ENCODE measurements around the gene MRPL43.
A peak's percentile ranks its signal among the peaks of the same experiment; 100 is the strongest.
"Not testable (repeated sequence)": the region's sequence is repeated elsewhere in the genome, so short reads cannot be mapped to it uniquely, and the experiment has no call there.

Gene MRPL43

DNA sequence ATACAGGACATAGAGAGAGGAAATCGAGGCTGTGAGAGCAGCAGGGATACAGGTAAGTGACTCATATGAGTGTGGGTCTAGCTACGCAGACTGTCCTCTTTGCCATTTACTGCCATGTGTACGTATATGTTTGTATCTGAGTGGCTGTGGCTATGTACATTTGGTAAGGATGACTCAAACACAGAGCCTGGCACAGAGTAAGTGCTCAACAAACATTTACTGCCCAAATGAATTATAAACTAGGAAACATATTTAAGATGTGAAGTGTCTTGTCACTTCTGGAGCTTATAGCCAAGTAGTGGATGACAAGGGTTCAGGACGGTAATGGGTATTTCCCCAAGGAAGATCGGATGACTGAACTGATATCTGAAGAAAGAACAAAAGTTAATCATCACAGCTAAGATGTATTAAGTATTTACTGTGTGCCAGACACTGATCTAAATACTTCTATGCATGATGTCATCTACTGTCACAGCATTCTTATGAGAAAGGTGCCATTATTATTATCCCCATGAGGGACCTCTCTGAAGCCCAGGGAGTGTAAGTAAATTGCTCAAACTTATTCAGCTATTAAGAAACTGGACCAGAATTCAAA is 6.0 kb downstream of the MRPL43 start:
- DNase-seq = no peak

DNA sequence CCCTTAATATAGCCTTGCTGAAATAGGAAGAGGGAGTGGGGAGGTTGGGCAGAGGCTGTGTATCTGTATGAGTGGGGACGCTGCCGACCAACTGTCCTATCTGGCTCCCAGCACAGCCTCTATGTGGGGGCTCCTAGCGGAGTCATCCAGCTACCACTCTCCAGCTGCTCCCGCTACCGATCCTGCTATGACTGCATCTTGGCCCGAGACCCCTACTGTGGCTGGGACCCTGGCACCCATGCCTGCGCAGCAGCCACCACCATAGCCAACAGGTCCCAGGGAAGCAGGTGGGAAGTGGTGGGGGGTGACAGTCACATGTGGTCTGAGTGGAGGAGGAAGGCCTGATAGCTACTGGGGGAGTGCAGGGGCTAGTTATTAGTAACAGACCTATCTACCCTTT is 6.6 kb downstream of the MRPL43 start:
- no peak for DNase-seq

DNA sequence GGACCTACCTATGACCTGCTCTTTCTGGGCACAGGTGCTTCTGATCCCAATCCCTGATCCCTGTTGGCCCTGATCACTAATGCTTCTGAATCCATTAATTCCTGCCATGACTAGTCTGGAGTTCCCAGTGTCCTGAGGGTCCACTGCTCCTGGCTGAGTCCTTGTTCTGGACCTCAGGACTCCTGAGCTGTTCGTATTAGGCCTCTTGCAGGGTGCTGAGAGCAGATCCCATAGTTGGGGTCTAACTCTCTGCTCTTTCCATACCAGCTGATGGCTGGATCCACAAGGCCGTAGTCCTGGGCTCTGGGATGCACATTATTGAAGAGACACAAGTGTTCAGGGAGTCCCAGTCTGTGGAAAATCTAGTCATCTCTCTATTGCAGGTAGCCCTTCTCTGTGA is 7.0 kb downstream of the MRPL43 start:
- no peak for DNase-seq

- DNase-seq = no peak
Observed at GRCh38 chr10:100979791-100980272, 7.5 kb downstream of the MRPL43 start.

DNA sequence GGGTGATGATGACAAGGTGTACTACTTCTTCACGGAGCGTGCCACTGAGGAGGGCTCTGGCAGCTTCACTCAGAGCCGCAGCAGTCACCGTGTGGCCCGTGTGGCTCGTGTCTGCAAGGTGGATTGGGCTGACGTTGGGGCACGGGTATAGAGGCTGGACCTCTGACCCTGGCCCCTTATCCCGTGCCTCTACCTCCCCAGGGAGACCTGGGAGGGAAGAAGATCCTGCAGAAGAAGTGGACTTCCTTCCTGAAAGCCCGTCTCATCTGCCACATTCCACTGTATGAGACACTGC is 8.4 kb downstream of the MRPL43 start:
- DNase-seq = no peak

- no peak for DNase-seq
Observed at GRCh38 chr10:100978121-100978900, 9.0 kb downstream of the MRPL43 start.

DNA sequence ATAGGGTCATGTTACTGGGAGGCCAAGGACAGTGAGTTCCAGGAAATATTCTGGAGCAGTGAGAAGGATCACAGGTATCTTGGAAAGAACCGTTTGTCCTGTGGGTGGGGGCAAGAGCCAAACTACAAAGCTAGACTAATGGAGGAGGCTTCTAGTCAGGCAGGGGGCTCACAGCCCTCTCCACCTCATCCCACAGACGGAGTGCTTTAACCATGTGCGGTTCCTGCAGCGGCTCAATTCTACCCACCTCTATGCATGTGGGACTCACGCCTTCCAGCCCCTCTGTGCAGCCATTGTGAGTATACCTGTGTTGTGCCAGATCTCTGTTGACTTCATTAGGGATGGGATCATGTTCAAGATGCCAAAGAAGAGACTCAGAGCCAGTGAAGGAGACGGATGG is 9.9 kb downstream of the MRPL43 start:
- no peak for DNase-seq

- no peak for DNase-seq
Observed at GRCh38 chr10:100976906-100977305, 10.4 kb downstream of the MRPL43 start.

- DNase-seq = not testable (repeated sequence)
Observed at GRCh38 chr10:100975397-100975796, 11.9 kb downstream of the MRPL43 start.

- DNase-seq = no peak
Observed at GRCh38 chr10:100972904-100973535, 14.3 kb downstream of the MRPL43 start.

- no peak for DNase-seq
Observed at GRCh38 chr10:100972115-100972903, 15.0 kb downstream of the MRPL43 start.

GRCh38 chr10:100970914-100971811 is 16.1 kb downstream of the MRPL43 start:
- DNase-seq = no peak

DNA sequence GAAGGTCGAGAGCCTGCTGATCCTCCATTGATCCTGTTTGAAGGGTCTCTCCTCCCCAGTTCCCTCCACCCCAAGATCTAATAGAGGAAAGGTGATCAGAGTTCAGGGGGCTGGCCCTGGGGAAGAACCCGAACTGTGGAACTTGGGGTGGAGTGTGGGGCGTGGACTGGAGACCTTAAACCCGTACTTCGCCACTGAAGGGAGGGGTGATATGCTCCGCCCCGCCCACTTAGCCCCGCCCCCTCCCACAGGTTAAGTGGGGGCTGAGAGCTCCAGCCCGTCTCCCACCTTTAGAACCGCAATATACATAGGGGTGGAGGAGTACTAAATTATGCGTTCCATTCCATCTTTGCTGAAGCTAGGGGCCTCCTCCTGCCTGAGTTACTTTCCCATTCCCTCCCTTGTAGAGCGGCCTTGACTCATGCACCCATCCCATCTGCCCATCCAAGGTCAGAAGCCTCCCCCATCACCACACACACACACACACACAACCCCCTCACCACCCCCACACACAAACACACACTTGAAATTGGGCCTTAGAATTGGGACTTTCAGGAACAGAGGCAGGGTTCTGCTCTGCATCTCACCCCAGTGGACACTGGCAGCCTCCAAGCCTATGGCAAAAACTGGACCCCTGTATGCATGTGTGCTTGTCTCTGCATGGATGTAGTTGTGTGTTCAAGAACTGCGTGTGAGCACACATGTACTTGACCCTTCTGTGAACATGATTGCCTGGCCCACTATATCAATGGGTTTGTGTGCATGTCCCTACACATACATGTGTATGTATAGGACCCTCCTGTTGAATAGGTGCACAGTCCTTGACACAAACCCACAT is 17.0 kb downstream of the MRPL43 start:
- DNase-seq = no peak

DNA sequence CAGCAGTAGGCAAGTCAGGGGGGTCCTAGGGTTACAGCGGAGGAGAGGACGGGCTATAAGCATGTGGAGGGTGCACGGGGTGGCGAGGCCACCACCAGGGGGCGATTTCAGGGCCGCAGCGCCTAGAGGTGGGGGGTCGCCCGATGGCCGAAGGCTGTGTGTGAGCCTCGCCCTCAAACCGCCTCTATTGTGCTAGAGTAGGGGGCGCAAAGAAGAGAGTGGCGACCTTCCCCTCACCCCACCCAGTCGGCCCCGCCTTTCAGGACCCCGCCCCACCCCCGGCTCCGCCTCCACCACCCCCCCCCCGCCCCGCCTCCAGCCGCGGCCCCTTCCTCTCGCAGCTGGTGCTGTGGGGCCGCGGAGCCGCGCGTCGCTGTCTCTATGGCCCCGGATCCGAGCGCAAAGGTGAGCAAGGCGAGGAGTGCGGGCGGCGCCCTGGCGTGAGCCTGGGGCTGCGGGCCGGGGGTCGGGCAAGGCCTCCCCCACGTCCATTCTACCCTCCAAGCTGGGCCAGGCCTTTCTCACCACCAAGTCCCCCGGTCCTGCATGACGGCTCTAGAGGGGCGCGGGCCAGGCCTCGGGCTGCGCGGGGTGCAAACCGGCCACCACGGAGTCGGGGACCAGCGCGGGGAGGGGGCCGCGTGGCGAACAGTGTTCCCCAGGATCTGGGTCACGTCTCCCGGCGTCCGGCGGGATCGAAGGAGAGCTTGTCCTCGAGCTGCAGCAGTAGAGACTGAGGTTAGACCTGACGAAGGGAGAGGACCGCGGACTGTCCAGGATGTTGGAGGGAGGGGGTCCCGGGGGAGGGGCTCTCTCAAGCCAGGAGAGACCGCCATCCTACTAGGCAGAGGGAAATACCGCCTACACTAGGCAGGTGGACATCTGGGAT is 17.9 kb downstream of the MRPL43 start, which contains the start of gene SEMA4G:
Gene SEMA4G (plus strand): TSS at position 318 of the 889 bp plus-strand sequence. CDS start 3,409 bp downstream, outside the sequence.
- peak in 1 of 2 experiments; percentile 4 for DNase-seq

DNA sequence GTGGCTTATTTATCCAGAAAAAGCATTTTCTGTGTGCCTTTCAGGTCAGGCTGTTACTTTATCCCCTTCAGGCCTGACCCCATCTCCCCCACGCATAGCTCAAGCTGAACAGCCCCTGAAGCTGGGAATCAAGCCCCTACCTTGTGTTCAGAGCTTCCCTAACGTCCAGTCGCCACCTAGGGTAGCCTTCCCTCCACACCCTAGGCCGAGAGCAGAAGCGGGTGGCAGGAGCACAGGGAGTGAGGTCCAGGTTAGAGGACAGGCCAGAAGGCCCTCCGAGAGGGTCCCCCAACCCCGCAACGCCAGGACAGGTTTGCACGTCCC is 18.5 kb downstream of the MRPL43 start:
- no peak for DNase-seq

GRCh38 chr10:100968062-100968736 is 19.1 kb downstream of the MRPL43 start:
- no peak for DNase-seq

DNA sequence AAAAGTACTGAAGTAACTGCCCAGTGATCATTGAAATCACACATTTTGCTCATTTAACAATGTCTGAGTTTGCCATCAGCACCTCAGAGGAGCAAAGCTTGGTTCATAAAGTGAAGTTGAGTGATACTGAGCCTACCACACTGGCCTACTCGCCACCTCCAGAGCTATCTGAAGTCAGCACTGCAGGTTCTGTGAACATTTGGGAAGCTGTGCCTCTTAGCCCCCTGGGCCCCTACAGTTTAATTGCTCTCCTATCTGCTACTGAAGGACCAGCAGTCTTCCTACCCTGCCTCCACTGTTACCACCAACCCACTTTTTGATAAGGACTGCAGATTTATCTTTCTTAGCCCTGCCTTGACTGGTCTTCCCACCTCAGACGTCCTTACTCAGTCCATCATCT is 20.0 kb downstream of the MRPL43 start:
- no peak for DNase-seq

DNA sequence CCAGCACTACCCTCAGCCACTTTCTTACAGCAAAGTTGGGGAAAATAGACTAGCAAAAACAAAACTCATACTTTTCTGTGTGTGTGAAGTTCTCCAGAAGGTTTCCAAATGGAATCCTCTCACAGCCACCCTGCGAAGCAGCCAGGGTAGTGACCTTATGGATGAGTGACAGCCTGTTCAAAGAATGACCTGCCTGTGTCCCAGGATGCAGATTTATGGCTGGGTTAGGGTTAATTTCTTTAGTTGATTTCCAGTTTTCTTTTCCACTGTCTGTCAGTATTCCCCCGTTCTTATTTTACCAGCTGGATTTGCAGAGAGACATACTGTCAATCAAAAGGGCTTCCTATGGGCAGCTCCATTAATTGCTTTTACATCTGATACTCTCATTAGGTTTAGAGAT is 20.4 kb downstream of the MRPL43 start:
- DNase-seq = no peak

GRCh38 chr10:100965820-100966219 is 21.5 kb downstream of the MRPL43 start:
- no peak for DNase-seq

- DNase-seq = no peak
Observed at GRCh38 chr10:100963826-100964225, 23.5 kb downstream of the MRPL43 start.
